ENCODE measurements around the gene URB1.

DNA sequence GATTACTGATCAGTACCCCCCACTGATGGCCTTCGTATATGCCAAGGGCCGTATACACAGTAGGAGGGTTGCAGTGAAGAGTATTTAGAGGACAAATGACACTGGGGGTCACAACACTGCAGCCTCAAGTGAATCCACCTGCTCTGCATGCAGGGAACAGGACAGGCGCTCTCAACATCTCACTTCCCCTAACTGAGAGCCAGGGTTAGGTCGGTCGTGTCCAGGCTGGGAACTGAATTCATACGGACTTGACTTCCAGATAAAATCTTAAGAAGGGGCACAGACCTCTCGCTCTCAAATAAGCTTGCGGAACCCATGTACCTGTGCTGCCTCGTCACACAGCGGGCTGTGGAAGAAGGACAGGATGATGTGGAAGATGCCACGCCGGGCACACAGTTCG, 71.3 kb downstream of the URB1 start:
- TF ChIP-seq, protein P1, sequence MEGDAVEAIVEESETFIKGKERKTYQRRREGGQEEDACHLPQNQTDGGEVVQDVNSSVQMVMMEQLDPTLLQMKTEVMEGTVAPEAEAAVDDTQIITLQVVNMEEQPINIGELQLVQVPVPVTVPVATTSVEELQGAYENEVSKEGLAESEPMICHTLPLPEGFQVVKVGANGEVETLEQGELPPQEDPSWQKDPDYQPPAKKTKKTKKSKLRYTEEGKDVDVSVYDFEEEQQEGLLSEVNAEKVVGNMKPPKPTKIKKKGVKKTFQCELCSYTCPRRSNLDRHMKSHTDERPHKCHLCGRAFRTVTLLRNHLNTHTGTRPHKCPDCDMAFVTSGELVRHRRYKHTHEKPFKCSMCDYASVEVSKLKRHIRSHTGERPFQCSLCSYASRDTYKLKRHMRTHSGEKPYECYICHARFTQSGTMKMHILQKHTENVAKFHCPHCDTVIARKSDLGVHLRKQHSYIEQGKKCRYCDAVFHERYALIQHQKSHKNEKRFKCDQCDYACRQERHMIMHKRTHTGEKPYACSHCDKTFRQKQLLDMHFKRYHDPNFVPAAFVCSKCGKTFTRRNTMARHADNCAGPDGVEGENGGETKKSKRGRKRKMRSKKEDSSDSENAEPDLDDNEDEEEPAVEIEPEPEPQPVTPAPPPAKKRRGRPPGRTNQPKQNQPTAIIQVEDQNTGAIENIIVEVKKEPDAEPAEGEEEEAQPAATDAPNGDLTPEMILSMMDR (IDR thresholded peaks at IDR 0.05; ENCODE audit: extremely low read depth in 1 of 2, insufficient read depth in 1 of 2, low read depth in 1 of 2, low read length in 2 of 2), result no peak
- TF ChIP-seq EZH2 (IDR thresholded peaks at IDR 0.05; ENCODE audit: borderline replicate concordance, low read depth, low read length, severe bottlenecking) (no peak), GATA2 (IDR thresholded peaks at IDR 0.05; ENCODE audit: insufficient read depth, insufficient read length, low read depth, low read length) (no peak), POLR2AphosphoS5 (IDR thresholded peaks at IDR 0.05; ENCODE audit: insufficient read depth, low read depth, low read length) (no peak), MYC (IDR thresholded peaks at IDR 0.05; ENCODE audit: low read depth, low read length) (no peak), POLR2A (IDR thresholded peaks at IDR 0.05; ENCODE audit: low read depth, low read length) (no peak), FOS (IDR thresholded peaks at IDR 0.05; ENCODE audit: borderline replicate concordance, insufficient read depth, low read length) (no peak)
- TF ChIP-seq, protein P2, sequence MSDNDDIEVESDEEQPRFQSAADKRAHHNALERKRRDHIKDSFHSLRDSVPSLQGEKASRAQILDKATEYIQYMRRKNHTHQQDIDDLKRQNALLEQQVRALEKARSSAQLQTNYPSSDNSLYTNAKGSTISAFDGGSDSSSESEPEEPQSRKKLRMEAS (IDR thresholded peaks at IDR 0.05; ENCODE audit: insufficient read depth, insufficient read length), result no peak

Data from endothelial cell of umbilical vein (primary cell).